MCF 10A (cell line): Measurements from ENCODE around the gene FOXI1. TPM values are rescaled to one million over a fixed set of nuclear protein-coding genes. Genes with fewer than 3 reads are reported as not detected.

Experiments
- BruUV-seq: library from RNA; stranded (reverse); fragments of 400-500 nt; replicated peaks from 2 replicates; lab custom pipeline; 2021; lab: Mats Ljungman, UMichigan
- CTCF ChIA-PET: fragments of 300-600 bp; sonication (Branson Sonifier 250); formaldehyde crosslinking; extraction: SDS; loops from one replicate; lab custom pipeline; 2021; ENCODE audit warnings: antibody characterized with exemption, inconsistent platforms; lab: Yijun Ruan, JAX
- POLR2A ChIA-PET: fragments of 300-600, 350-650 bp; sonication (Branson Sonifier 250); formaldehyde crosslinking; extraction: SDS; loops from one replicate; lab custom pipeline; 2020; ENCODE audit warnings: antibody characterized with exemption, inconsistent platforms; lab: Yijun Ruan, JAX
- DNase-seq: peaks from one replicate; pipeline ENCODE4 v3.0.0-alpha.2; 2018; ENCODE audit not compliant: unreplicated experiment
- H3K27ac Mint-ChIP-seq: one replicate; pipeline ENCODE4 v1.8.0; 2022; ENCODE audit warnings: mild to moderate bottlenecking, low read depth, mixed read lengths; ENCODE audit not compliant: unreplicated experiment
- H3K27me3 Mint-ChIP-seq: one replicate; pipeline ENCODE4 v1.8.0; 2022; ENCODE audit warnings: mixed read lengths; ENCODE audit not compliant: insufficient read depth, unreplicated experiment
- H3K36me3 Mint-ChIP-seq: one replicate; pipeline ENCODE4 v1.8.0; 2022; ENCODE audit warnings: mild to moderate bottlenecking, moderate library complexity, mixed read lengths; ENCODE audit not compliant: insufficient read depth, unreplicated experiment
- H3K4me1 Mint-ChIP-seq: one replicate; pipeline ENCODE4 v1.8.0; 2022; ENCODE audit warnings: mixed read lengths; ENCODE audit not compliant: insufficient read depth, unreplicated experiment
- H3K4me3 Mint-ChIP-seq: one replicate; pipeline ENCODE4 v1.8.0; 2022; ENCODE audit warnings: mild to moderate bottlenecking, moderate library complexity, mixed read lengths; ENCODE audit not compliant: unreplicated experiment
- H3K9me3 Mint-ChIP-seq: one replicate; pipeline ENCODE4 v1.8.0; 2022; ENCODE audit warnings: mixed read lengths; ENCODE audit not compliant: unreplicated experiment
- intact Hi-C: fragments of 100-400 bp; cut with micrococcal nuclease; formaldehyde crosslinking; loops from 2 replicates; pipeline ENCODE4 v1.14.1; 2022
- total RNA-seq: library from RNA; stranded (reverse); gene quantifications from 2 replicates; pipeline ENCODE4 v1.2.3, GENCODE V29; 2022
- TF ChIP-seq, protein P1 (sequence below): fragments of 200-600 bp; IDR thresholded peaks from one replicate; pipeline ENCODE4 v1.8.0; 2022; ENCODE audit warnings: antibody characterized with exemption, mild to moderate bottlenecking; ENCODE audit not compliant: unreplicated experiment

Gene FOXI1
- total RNA-seq, 1 experiment from 2014 or later, result not detected

DNA sequence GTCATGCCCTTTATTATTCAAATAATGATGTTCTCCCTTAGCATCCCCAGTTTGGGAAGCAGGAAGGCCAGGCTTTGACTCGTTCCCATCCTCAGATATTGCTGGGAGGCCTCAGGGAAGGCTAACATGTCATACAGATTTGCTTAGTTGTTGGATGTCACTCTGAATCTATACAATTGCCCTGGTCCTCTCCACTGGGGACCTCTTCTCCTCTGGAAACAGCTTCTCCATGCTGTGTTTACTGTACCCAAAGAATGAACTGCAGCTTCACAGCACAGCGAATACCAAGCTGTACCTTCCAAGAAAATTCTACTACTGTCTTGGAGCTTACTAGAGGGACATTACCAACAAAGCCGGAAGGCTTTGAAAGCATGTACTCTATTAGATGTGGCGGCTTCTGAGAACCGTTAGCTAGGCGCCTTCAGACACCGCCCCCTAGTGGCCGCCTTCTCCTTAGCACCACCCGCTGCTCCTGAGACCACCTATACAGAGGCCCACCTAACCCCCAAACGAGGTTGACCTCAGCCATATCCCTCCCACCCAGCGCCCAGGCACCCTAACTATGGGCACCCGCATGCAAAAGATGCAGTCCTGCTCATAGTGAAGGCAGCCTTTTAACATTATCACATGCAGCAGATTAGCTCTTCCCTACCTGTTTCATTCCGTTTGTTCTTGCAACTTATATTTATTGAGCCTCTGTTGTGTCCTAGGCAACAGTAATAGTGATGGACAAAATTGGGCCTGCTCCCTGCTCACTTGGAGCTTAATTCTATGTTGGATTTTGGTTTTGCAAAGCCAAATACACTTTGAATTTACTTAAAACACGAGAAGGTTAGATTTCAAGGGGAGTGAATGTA, 34.9 kb upstream of the FOXI1 start:
- Mint-ChIP-seq H3K9me3 (no peaks in the 10 kb centered on the region), H3K4me1 (no peaks in the 10 kb centered on the region), H3K36me3 (no peaks in the 10 kb centered on the region), H3K27ac (no peak overlapping the region), H3K27me3 (peaks cover 31% of the 10 kb centered on the region), H3K4me3 (no peak overlapping the region)
- TF ChIP-seq, protein P1, sequence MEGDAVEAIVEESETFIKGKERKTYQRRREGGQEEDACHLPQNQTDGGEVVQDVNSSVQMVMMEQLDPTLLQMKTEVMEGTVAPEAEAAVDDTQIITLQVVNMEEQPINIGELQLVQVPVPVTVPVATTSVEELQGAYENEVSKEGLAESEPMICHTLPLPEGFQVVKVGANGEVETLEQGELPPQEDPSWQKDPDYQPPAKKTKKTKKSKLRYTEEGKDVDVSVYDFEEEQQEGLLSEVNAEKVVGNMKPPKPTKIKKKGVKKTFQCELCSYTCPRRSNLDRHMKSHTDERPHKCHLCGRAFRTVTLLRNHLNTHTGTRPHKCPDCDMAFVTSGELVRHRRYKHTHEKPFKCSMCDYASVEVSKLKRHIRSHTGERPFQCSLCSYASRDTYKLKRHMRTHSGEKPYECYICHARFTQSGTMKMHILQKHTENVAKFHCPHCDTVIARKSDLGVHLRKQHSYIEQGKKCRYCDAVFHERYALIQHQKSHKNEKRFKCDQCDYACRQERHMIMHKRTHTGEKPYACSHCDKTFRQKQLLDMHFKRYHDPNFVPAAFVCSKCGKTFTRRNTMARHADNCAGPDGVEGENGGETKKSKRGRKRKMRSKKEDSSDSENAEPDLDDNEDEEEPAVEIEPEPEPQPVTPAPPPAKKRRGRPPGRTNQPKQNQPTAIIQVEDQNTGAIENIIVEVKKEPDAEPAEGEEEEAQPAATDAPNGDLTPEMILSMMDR, result peak; percentile 81
- ChIA-PET CTCF (interaction anchor here (0.6 to 4.5 kb wide), 66 partner anchors 8 to 1607 kb away, joined by 3 to 62 read pairs (median 4); partner anchors contain the start of gene INSYN2B), POLR2A (no interaction called here)
- no TSS peak for BruUV-seq
- DNase-seq, result peak; percentile 60
- intact Hi-C loops, result loop anchor here (1.0 kb wide), 1 partner anchor 368 kb away; no protein-coding TSS in a partner anchor

DNA sequence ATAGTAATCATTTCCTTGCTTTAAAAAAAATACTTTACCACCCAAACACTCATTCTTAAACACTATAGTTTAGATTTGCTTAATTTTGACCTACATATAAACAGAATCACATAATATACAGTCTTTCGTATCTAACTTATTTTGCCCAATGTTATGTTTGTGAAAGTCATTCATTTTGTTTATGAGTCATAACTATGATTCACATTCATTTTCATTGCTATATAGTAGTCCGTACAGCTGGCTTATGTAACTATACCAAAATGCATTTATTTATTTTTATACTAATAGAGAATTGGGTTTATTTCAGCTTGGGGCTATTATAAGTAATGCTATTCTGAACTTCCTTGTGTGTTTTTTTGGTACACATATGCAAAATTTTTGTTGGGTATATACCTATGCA, 33.9 kb upstream of the FOXI1 start:
- Mint-ChIP-seq H3K4me1 (no peaks in the 10 kb centered on the region), H3K27me3 (peaks cover 31% of the 10 kb centered on the region), H3K9me3 (no peaks in the 10 kb centered on the region), H3K27ac (no peak overlapping the region), H3K36me3 (no peaks in the 10 kb centered on the region), H3K4me3 (no peak overlapping the region)
- TF ChIP-seq, protein P1, result no peak
- ChIA-PET POLR2A (no interaction called here), CTCF (interaction anchor here (0.6 to 4.5 kb wide), 42 partner anchors 9 to 1366 kb away, joined by 3 to 62 read pairs (median 4); partner anchors contain the start of gene INSYN2B)
- no TSS peak for BruUV-seq
- DNase-seq, result no peak
- intact Hi-C loops, result loop anchor here (1.0 kb wide), 1 partner anchor 369 kb away; no protein-coding TSS in a partner anchor

- H3K27ac Mint-ChIP-seq, result no peak overlapping the region
- no peak overlapping the region for H3K4me3 Mint-ChIP-seq
- no peaks in the 10 kb centered on the region for H3K9me3 Mint-ChIP-seq
- no TSS peak for BruUV-seq
- POLR2A ChIA-PET, result no interaction called here
- TF ChIP-seq, protein P1, result no peak
- H3K27me3 Mint-ChIP-seq, result peaks cover 18% of the 10 kb centered on the region
- no peaks in the 10 kb centered on the region for H3K36me3 Mint-ChIP-seq
- DNase-seq, result no peak
- intact Hi-C loops, result no loop called here
- no peaks in the 10 kb centered on the region for H3K4me1 Mint-ChIP-seq
- CTCF ChIA-PET, result interaction anchor here (0.7 to 0.9 kb wide), 2 partner anchors 26 to 366 kb away, joined by 3 read pairs; no protein-coding TSS in a partner anchor
Measured at GRCh38 chr5:170075696-170076095, 30.0 kb upstream of the FOXI1 start.

DNA sequence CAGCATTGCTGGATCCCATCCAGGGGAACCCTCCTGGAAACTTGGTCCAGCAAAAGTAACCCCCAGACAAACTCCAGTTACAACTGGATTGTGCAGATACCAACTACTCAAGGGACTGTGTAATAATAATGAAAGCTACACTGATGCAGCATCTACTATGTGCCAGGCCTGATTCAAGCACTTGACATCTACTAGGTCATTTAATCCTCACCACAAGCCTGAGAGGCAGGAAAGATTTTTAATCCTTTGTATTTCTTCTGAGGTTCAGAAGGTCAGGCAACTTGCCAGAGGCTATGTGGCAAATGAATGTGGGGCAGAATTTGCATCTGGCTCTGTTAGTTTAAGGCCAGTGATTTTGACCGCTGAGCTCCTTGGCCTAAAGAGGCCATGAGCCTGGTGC, 29.5 kb upstream of the FOXI1 start:
- ChIA-PET POLR2A (no interaction called here), CTCF (interaction anchor here (0.7 to 0.9 kb wide), 2 partner anchors 25 to 366 kb away, joined by 3 read pairs; no protein-coding TSS in a partner anchor)
- BruUV-seq, result no TSS peak
- Mint-ChIP-seq H3K4me1 (no peaks in the 10 kb centered on the region), H3K36me3 (no peaks in the 10 kb centered on the region), H3K27ac (no peak overlapping the region), H3K27me3 (peaks cover 18% of the 10 kb centered on the region), H3K4me3 (no peak overlapping the region), H3K9me3 (no peaks in the 10 kb centered on the region)
- no peak for DNase-seq
- TF ChIP-seq, protein P1, result no peak
- intact Hi-C loops, result no loop called here
